Urothelium cell line (cell line): ENCODE measurements around the gene HMGB4.

Experiments
- DNase-seq: peaks from one replicate; pipeline ENCODE4 v3.0.0; 2011; ENCODE audit warnings: low spot score, mixed read lengths
- FAIRE-seq: peaks from 2 replicates; lab custom pipeline; 2011; peaks lifted over from hg19 to GRCh38; lab: Jason Lieb, UNC

Gene HMGB4, protein sequence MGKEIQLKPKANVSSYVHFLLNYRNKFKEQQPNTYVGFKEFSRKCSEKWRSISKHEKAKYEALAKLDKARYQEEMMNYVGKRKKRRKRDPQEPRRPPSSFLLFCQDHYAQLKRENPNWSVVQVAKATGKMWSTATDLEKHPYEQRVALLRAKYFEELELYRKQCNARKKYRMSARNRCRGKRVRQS

GRCh38 chr1:33863779-33864178 is at the start of gene HMGB4:
HMGB4 (plus strand) TSS chr1:33864079; CDS start chr1:33864192, 113 bp downstream.
- no peak for FAIRE-seq

DNA sequence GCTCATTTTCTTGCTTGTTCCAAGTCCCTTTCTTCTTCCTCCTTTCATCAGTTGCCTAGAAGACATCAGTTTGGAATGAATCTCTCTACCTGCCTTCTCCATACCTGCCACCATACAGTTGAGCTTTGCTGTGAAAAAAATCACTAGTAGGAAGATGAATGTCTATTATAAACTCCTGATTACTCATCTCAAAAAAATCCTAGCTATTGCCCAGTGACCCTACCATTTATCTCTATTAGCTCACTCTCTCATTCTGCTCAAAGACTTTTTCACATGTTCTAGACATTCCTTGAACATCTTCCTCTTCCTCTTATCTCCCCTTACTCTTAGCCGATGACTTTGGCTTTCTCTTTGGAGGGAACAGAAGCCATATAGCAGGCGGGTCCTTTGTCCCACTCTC is 49.7 kb upstream of the HMGB4 start:
- no peak for FAIRE-seq
- peak; percentile 51 for DNase-seq

More at GRCh38 chr1:33863779-33864178, at the start of gene HMGB4:
- DNase-seq = no peak

DNA sequence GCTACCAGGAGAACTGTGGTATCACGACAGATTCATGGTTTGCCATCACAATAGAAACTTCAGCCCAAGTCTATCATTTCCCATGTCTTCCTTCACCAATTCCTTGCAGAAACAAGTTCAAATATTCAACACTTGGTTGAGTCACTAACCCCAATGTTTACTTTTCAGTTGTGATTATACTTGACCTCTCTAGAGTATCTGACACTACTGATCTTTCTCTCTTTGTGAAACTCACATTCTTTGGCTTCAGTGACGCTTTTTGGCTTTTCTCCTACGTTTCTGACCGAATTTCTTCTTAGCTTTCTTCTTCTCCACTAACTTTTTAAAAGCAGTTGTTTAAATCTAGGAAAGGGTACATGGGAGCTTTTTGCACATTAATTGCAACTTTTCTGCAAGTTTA is 48.8 kb upstream of the HMGB4 start:
- FAIRE-seq (no peak), DNase-seq (peak; percentile 61)

- FAIRE-seq = no peak
- DNase-seq = no peak
Observed at GRCh38 chr1:33818071-33818470, 45.8 kb upstream of the HMGB4 start.

DNA sequence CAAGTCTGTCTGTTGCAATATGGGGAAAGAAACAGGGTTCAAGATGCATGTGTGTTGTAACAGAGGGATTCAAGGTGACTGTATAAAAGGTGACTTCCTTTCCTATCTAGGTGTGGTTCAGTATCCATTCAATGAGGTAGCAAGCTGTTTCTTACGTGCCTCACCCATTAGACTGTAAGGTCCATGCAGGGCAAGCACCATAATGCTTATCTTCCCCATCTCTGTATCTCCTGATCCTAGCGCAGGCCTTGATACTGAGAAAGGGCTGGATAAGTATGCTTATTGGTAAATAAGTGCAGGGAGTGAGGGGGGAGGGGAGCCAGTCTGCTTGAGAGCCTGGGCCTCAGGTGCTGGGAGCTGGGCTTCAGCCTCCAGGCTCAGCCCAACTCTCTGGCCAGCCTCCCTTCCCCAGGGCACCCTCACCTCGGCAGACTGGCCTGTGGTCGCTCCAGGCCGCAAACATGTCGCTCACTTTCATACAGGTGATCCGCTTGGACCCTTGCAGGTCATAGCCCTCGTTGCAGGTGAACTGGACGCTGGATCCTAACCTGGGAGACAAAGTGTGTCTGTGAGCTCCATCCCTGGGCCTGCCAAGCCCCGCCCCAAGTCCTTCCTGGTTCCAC is 44.5 kb upstream of the HMGB4 start:
- FAIRE-seq (peak; percentile 9), DNase-seq (no peak)

DNA sequence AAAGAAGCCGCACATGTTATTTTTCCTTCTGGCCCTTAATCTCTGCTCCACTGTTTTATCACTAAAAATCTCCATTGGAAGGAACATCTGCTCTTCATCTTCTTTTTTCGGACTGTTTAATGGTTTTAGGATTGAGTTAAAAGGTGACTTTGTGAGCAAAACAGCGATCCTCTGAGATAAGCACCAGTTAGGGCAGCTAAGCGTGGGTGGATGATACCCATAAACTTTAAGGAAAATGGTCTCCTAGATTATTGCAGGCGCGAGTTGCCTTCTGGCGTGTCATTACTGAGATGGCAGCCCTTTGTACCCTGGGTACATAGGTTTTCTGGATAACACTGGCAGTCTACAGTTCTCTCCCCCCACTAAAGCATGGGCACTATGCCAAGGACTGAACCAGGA is 44.0 kb upstream of the HMGB4 start:
- FAIRE-seq = no peak
- DNase-seq = no peak

GRCh38 chr1:33820804-33821203 is 43.1 kb upstream of the HMGB4 start:
- FAIRE-seq = no peak

DNA sequence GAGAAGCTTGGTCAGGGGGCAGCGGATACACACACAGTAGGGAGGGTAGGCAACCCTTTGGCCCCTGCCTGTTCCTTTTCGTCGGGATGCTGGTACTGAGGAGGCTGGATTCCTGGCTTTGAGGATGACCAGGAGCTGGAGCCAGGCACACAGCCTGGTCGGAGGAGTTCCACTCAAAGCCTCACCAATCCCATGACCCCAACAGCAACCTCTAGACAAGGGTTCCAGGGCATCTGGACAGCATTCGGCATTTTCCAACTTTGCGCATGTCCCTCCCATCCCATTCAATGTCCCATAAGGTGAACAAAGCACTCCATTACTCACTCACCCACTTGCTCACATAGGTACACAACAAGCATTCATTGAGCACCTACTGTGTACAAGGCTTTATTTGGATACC is 42.6 kb upstream of the HMGB4 start:
- FAIRE-seq (no peak), DNase-seq (no peak)

More at GRCh38 chr1:33820804-33821203, 43.1 kb upstream of the HMGB4 start:
- DNase-seq = no peak

DNA sequence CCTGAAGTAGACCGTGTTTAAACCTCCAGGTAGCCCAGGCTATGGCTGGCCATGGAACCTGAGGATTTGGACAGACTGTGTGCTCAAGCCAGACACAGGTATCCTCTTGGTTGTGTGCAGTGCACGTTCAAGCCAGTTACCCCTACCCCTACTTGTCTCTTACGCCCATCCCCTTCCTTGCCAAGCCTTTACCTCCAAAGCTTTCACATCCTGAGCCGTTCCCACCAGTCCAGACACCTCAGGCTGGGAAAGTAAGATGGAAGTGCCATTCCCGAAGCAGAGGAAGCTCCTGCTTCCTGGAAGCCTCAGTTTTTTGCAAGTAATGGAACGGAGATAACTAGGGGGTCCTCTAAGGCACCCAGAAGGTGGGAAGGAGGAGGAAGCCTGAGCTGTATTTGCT is 41.5 kb upstream of the HMGB4 start:
- DNase-seq (no peak), FAIRE-seq (no peak)

DNA sequence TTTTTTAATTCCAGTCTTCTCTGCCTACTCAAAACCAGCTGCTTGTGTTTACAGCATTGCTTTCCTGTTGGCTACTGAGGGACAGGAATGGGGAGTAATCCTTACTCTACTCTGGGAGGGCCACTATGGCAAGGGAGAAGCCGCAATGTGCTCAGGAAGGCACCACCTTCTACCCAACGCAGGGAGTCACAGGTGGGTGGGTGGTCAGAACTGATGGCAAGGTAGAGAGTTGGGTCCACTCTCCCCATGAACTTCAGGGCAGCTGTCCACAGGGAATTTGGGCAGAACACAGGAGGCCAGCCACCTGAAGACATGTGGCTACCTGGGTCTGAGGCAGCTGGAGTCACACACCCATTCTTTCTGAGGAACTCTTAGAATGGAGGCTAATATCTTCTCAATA is 40.5 kb upstream of the HMGB4 start:
- DNase-seq = no peak
- no peak for FAIRE-seq

- no peak for DNase-seq
- FAIRE-seq = no peak
Observed at GRCh38 chr1:33823830-33824229, 40.0 kb upstream of the HMGB4 start.

DNA sequence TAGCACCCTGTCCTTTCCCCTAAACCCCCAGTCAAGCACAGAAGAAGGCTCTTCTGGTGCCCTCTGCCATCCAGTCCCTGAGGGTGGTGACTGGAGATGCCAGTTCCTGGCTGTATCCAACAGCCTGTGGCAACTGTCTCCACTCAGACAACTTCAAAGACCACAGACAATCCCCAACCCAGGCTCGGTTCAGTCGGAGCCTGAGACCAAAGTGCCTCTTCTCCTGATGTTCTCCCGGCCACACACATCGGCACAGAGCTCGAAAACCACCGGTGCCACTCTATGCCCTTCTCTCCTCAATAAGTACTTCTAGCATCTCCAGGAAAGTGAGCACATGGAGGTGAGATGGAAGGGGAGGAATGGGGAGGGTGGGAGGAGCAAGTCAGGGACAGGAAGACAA is 39.6 kb upstream of the HMGB4 start:
- FAIRE-seq = no peak

DNA sequence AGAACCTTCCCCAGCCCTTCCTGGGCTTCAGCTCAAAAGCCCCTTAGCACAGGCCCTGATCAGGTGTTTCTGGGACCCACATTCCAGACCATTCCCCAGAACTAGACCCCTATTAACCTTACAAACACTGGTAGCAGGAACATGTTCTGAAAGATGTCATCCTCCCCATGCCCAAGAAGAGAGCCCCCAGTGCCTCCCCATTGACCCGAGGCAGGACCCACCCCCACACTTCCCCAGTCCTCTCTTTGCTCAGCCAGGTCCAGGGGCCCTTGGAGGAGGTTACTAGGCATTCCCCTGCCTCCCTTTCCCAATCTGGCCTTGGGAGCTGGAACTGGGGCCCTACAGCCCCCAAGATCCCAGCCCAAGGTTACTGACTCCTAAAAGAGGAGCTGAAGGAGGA is 38.9 kb upstream of the HMGB4 start:
- FAIRE-seq = no peak
- no peak for DNase-seq

More for the DNA sequence above, 39.6 kb upstream of the HMGB4 start:
- DNase-seq = no peak

DNA sequence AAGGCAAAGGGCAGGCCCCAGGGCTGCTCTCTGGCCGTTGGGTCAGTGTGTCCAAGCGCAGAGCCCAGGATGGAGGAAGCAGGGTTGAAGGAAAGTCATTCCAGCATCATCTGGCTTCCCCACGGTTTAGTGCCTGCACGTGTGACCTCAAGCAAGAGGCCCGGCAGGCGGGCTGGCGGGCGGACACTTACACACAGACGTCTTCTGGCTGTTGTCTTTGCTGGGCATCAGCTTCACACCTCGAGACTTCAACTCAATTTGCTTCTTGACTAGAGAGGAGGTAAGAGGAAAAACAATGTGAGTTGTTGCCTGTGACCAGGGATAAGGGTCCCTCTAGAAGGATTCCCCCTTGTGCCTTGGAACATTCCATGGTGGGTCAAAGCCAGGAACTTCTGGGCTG is 38.4 kb upstream of the HMGB4 start:
- FAIRE-seq (no peak), DNase-seq (no peak)

DNA sequence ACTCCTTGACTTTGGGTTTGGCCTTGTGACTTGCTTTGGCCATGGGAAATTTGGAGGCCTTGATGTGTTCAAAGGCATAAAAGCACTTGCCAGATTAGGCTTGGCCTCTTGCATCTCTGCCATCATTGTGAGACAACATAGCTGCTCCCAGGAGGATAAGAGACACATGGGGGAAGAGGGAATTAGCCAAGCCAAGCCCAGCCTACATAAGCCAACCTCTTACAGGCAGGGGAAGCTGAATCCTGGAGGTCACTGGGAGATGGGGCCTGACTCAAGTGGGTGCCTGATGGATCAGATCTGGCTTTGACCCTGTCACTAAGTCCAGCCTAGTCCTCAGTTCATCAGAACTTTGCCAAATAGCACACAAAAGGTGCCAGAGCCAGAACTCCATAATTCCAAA is 37.6 kb upstream of the HMGB4 start:
- no peak for FAIRE-seq

DNA sequence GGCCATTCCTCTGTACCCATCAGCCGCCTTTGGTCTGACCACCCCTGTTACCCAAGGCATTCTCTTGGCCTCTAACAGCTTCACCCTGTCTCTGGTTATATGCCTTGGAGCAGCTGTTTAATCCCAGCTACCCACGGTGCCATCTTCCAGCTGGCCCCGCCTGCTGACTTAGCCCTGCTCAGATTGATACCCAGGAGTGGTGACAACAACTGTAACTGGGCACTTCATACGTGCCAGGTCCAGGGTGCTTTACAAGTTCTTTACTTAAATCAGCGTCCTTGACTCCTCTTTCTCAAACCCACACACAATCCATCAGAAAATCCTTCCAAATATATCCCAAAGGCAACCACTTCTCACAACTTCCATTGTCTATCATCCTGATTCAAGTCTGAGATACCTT is 37.2 kb upstream of the HMGB4 start:
- no peak for FAIRE-seq
- DNase-seq = no peak

More for the DNA sequence above, 37.6 kb upstream of the HMGB4 start:
- no peak for DNase-seq

DNA sequence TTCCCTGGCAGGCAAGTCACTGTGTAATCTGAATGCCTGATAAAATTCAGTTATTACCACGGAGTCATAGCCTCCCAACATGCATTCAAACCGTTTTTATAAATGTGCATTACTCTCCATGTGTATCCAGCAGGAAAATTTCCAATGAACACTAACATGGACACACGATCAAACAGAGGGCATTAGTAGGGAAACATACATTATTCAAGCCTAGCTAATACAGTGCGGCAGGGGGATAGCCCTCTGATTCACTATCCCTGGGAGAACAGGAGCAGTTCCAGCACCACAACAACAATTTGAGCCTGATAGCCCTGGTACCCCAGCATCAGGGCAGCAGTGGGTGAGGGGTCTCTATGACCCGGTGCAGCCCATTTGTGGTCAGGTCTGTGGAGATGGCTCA is 35.8 kb upstream of the HMGB4 start:
- FAIRE-seq = no peak
- no peak for DNase-seq

- no peak for DNase-seq
- FAIRE-seq = no peak
Observed at GRCh38 chr1:33828654-33829053, 35.2 kb upstream of the HMGB4 start.

- FAIRE-seq (no peak), DNase-seq (no peak)
Observed at GRCh38 chr1:33836911-33837310, 27.0 kb upstream of the HMGB4 start.

DNA sequence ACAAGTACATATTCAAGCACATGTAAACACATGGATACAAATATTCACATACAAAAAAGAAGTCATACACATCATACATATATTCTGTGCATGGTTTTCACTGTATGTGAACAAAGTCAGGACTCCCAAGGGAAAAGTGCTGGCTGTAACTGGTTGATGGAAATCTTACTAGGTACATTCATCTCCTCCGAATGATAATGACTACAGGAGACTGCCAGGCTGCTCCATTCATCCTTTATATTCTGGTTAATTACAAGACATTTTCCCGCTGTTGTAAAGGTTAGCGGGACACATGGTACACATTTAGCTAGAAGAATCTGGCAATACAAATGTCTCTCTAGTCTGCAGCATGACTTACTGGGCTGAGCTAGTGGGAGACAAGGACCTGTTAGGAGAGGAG is 26.2 kb upstream of the HMGB4 start:
- no peak for FAIRE-seq
- no peak for DNase-seq

- DNase-seq (no peak), FAIRE-seq (no peak)
Observed at GRCh38 chr1:33841494-33841893, 22.4 kb upstream of the HMGB4 start.

DNA sequence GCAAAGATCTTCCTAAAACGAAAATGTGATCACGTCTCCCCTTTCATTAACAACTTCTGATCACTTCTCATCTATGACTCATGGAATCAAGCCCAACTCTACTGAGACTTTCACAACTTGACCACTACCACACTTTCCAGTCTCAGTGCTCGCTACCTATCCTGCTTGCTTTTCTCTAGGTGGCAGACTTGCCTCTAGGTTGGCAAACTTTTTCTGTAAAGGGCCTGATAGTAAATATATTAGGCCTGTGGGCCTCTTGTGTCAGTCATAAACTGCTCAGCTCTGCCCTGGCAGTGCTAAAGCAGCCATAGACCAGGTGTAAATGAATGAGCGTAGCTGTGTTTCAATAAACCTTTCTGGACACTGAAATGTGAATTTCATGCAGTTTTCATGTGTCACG is 21.5 kb upstream of the HMGB4 start:
- DNase-seq (no peak), FAIRE-seq (no peak)

- DNase-seq (no peak), FAIRE-seq (no peak)
Observed at GRCh38 chr1:33844166-33844565, 19.7 kb upstream of the HMGB4 start.
